Cardiac fibroblast (primary cell): ENCODE results near the gene MARK3.
"Not testable (repeated sequence)": the region's sequence is repeated elsewhere in the genome, so short reads cannot be mapped to it uniquely, and the experiment has no call there.

Experiments used
- DNase-seq, 2 donors: peaks; one replicate each; pipeline versions ENCODE4 v3.0.0 to v3.0.0-alpha.2; 2010; ENCODE audit warnings: low read depth in 2 of 2
- H3K4me3 ChIP-seq, 2 donors: replicated peaks in 1 of 2; 1 replicate in 1 of 2; 2 replicates in 1 of 2; pipeline ENCODE4 v1.5.1; 2011; ENCODE audit warnings: low read depth in 2 of 2, low read length in 2 of 2, mild to moderate bottlenecking in 2 of 2, moderate library complexity in 1 of 2
- CTCF ChIP-seq: IDR thresholded peaks from one replicate; pipeline ENCODE4 v1.5.1; 2011; ENCODE audit warnings: low read depth, mild to moderate bottlenecking, low read length, inconsistent platforms

MARK3 gene

GRCh38 chr14:103524002-103524935, 139.1 kb downstream of the MARK3 start:
- no peak for DNase-seq
- TF ChIP-seq CTCF, result no peak
- H3K4me3 ChIP-seq, result no peak overlapping the region

GRCh38 chr14:103525430-103526246, 140.4 kb downstream of the MARK3 start:
- H3K4me3 ChIP-seq, DNase-seq: not testable (repeated sequence)

GRCh38 chr14:103526247-103526913, 141.2 kb downstream of the MARK3 start:
- no peak overlapping the region for H3K4me3 ChIP-seq
- no peak for DNase-seq
- TF ChIP-seq CTCF, result no peak

GRCh38 chr14:103526914-103527248, 141.7 kb downstream of the MARK3 start:
- no peak for DNase-seq
- no peak for TF ChIP-seq CTCF
- H3K4me3 ChIP-seq, result no peak overlapping the region

- DNase-seq, result peak in 1 of 2 donors; percentile 87
- peak overlapping the region in 1 of 2 donors; percentile 95 for H3K4me3 ChIP-seq
- TF ChIP-seq CTCF, result no peak
Observed at GRCh38 chr14:103527408-103528145, 142.4 kb downstream of the MARK3 start.

GRCh38 chr14:103528146-103528586, 143.0 kb downstream of the MARK3 start:
- peak overlapping the region; percentile 95 to 96 for H3K4me3 ChIP-seq
- no peak for TF ChIP-seq CTCF
- DNase-seq, result peak; percentile 22 to 40
